Activated naive CD8-positive, alpha-beta T cell treated with anti-CD3 and anti-CD28 coated beads, Interleukin-2, amount 10 ng/mL, durations not matched to agents 7 days and 5 days (primary cell): ENCODE data around the gene CAPN10. TPM values are rescaled to one million over a fixed set of nuclear protein-coding genes. Genes with fewer than 3 reads are reported as not detected.
"Not testable (repeated sequence)": the region's sequence is repeated elsewhere in the genome, so short reads cannot be mapped to it uniquely, and the experiment has no call there.

Experiments
- ATAC-seq: fragments of 150-1000 bp; cut with Tn5 transposase; one replicate; pipeline ENCODE4 v1.10.0; 2021; ENCODE audit warnings: low read depth, moderate library complexity
- POLR2A ChIA-PET: fragments of 350-600 bp; sonication (Branson Sonifier 250); formaldehyde crosslinking; loops from one replicate; lab custom pipeline; 2021; ENCODE audit warnings: antibody characterized with exemption; lab: Charles Lee
- DNase-seq: peaks from one replicate; pipeline ENCODE4 v3.0.0; 2021
- H3K27ac Mint-ChIP-seq: one replicate; pipeline ENCODE4 v1.8.0; 2022; ENCODE audit warnings: mild to moderate bottlenecking, mixed read lengths
- H3K27me3 Mint-ChIP-seq: one replicate; pipeline ENCODE4 v1.8.0; 2022; ENCODE audit warnings: mild to moderate bottlenecking, moderate library complexity, mixed read lengths
- H3K36me3 Mint-ChIP-seq: one replicate; pipeline ENCODE4 v1.8.0; 2021; ENCODE audit warnings: mild to moderate bottlenecking, mixed read lengths
- H3K4me1 Mint-ChIP-seq: one replicate; pipeline ENCODE4 v1.8.0; 2021; ENCODE audit warnings: mixed read lengths
- H3K4me3 Mint-ChIP-seq: one replicate; pipeline ENCODE4 v1.8.0; 2022; ENCODE audit warnings: mild to moderate bottlenecking, moderate library complexity, mixed read lengths
- H3K9me3 Mint-ChIP-seq: one replicate; pipeline ENCODE4 v1.8.0; 2021; ENCODE audit warnings: mixed read lengths
- total RNA-seq, 2 experiments: library from RNA; stranded (reverse); gene quantifications; one replicate each; pipeline ENCODE4 v1.2.3, GENCODE V29; 2021

Gene CAPN10
- total RNA-seq, 2 experiments from 2014 or later, result 72.3 to 74.2 TPM

DNA sequence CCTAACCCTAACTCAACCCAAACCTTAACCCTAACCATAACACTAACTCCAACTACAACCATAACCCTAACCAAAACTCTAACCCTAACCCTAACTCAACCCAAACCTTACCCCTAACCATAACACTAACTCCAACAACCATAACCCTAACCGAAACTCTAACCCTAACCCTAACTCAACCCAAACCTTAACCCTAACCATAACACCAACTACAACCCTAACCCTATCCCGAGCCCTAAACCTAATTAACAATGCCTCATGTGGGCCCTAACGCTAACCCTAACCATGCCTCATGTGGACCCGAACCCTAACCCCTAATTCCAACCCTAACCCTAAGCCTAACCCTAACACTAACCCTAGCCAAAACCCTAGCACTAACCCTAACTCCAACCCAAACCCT, 27.2 kb downstream of the CAPN10 start:
- Mint-ChIP-seq H3K9me3 (peaks cover 5% of the 10 kb centered on the region), H3K4me3 (no peak overlapping the region), H3K27me3 (no peaks in the 10 kb centered on the region), H3K27ac (no peak overlapping the region), H3K36me3 (peaks cover 27% of the 10 kb centered on the region), H3K4me1 (peaks cover 24% of the 10 kb centered on the region)
- POLR2A ChIA-PET, result interaction anchor here (3.6 kb wide), 1 partner anchor 10 kb away, joined by 48 read pairs; the partner anchor contains the start of gene GPR35
- no peak for DNase-seq
- ATAC-seq, result no peak

GRCh38 chr2:240614391-240614790, 27.9 kb downstream of the CAPN10 start:
- Mint-ChIP-seq H3K4me3 (no peak overlapping the region), H3K9me3 (peaks cover 7% of the 10 kb centered on the region), H3K4me1 (peaks cover 23% of the 10 kb centered on the region), H3K27ac (no peak overlapping the region), H3K36me3 (peaks cover 32% of the 10 kb centered on the region), H3K27me3 (no peaks in the 10 kb centered on the region)
- POLR2A ChIA-PET, result no interaction called here
- no peak for ATAC-seq
- peak; percentile 22 for DNase-seq

DNA sequence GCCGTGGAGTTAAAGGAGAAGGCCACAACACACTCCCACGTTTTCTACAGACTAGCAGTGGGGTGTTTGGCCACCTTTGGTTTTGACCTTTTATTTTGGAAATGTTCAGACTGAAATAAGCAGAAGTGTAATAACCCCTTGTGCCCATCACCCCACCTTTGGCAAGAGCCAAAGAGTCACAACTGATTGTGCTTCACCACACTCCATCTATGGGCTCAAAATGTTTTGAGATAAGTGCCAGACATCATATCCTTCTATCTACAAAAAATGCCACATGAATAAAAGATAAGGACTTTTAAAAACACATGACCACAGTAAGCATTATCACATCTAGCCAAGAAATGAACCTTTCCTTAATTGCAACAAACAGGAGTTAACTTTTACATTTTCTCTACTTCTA, 28.9 kb downstream of the CAPN10 start:
- no peak for DNase-seq
- no peak overlapping the region for H3K27ac Mint-ChIP-seq
- H3K27me3 Mint-ChIP-seq, result no peaks in the 10 kb centered on the region
- H3K9me3 Mint-ChIP-seq, result peaks cover 7% of the 10 kb centered on the region
- no peak for ATAC-seq
- POLR2A ChIA-PET, result no interaction called here
- no peak overlapping the region for H3K4me3 Mint-ChIP-seq
- H3K36me3 Mint-ChIP-seq, result peaks cover 34% of the 10 kb centered on the region
- H3K4me1 Mint-ChIP-seq, result peaks cover 26% of the 10 kb centered on the region

DNA sequence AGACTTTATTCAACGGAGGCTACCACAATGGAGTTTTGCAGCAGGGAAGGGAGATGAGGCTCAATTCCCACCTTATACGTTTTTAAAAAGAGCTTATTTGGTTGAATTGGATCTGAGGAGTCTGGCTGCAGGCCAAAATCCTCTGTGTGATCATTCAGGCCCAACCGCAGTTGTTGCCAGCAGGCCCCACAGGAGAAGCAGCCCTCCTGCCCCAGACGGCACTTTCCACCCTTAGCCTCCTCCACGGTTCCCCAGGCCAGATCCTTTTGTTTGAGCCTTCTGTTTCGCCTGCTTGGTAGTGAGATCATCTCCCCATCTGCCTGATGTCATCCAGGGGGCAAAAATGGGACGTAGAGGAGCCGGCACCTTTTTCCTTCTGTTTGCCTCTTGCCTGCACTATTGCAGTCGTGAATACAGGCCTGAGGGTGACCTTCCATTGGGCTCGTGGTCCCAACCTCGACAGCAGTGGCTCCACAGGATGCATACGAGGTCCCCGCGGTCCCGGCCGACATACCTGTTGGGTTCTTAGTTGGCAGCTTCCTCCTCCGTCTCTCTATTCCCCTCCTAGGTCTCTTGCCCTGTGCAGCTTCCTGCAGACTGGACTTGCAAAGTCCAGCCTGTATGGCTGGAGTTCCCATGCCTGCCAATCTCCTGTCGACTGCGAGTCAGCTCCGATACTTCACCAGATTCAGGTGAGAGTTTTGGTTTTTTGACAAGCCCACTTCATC, 29.4 kb downstream of the CAPN10 start:
- no peak overlapping the region for H3K27ac Mint-ChIP-seq
- H3K36me3 Mint-ChIP-seq, result peaks cover 34% of the 10 kb centered on the region
- peaks cover 30% of the 10 kb centered on the region for H3K4me1 Mint-ChIP-seq
- DNase-seq (peak; percentile 23), ATAC-seq (no peak)
- peaks cover 7% of the 10 kb centered on the region for H3K9me3 Mint-ChIP-seq
- POLR2A ChIA-PET, result no interaction called here
- no peak overlapping the region for H3K4me3 Mint-ChIP-seq
- no peaks in the 10 kb centered on the region for H3K27me3 Mint-ChIP-seq

- POLR2A ChIA-PET, result interaction anchor here (0.8 to 1.0 kb wide), 2 partner anchors 8 to 31 kb away, joined by 6 read pairs; partner anchors contain the start of genes CAPN10 and GPR35
- H3K9me3 Mint-ChIP-seq, H3K27me3 Mint-ChIP-seq, H3K4me3 Mint-ChIP-seq, DNase-seq, ATAC-seq: not testable (repeated sequence)
- Mint-ChIP-seq H3K36me3 (peaks cover 26% of the 10 kb centered on the region), H3K4me1 (peaks cover 31% of the 10 kb centered on the region), H3K27ac (peak overlapping the region; percentile 23)
Observed at GRCh38 chr2:240616860-240617666, 30.5 kb downstream of the CAPN10 start.

DNA sequence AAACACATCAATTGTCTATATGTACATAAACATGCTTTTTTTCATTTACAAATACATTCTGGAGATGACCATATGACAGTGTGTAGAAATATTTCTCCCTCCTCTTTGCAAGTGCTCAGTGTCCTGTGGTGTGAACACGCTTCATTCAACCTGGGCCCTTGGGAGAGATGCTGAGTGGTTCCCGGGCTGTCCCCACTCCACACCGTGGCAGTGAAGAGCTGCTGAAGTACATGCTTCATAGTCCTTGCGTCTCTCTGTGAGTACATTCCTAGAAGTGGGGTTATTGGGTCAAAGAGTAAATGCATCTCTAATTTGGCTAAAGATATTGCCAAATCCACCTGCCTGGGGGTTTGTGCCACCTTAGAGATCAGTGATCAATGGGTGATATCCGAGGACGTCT, 32.2 kb downstream of the CAPN10 start:
- DNase-seq (no peak), ATAC-seq (no peak)
- H3K36me3 Mint-ChIP-seq, result peaks cover 27% of the 10 kb centered on the region
- POLR2A ChIA-PET, result interaction anchor here (1.4 kb wide), 1 partner anchor 58 kb away, joined by 3 read pairs; no protein-coding TSS in a partner anchor
- peaks cover 7% of the 10 kb centered on the region for H3K9me3 Mint-ChIP-seq
- H3K4me3 Mint-ChIP-seq, result no peak overlapping the region
- H3K27me3 Mint-ChIP-seq, result no peaks in the 10 kb centered on the region
- H3K4me1 Mint-ChIP-seq, result peaks cover 40% of the 10 kb centered on the region
- no peak overlapping the region for H3K27ac Mint-ChIP-seq

GRCh38 chr2:240619506-240620148, 33.1 kb downstream of the CAPN10 start:
- POLR2A ChIA-PET, result interaction anchor here (4.1 kb wide), 1 partner anchor 33 kb away, joined by 61 read pairs; the partner anchor contains the start of gene CAPN10
- ATAC-seq, result no peak
- Mint-ChIP-seq H3K9me3 (peaks cover 7% of the 10 kb centered on the region), H3K36me3 (peaks cover 27% of the 10 kb centered on the region), H3K27me3 (no peaks in the 10 kb centered on the region), H3K27ac (peak overlapping the region; percentile 57), H3K4me1 (peaks cover 46% of the 10 kb centered on the region), H3K4me3 (no peak overlapping the region)
- peak; percentile 30 for DNase-seq

GRCh38 chr2:240620149-240620731, 33.7 kb downstream of the CAPN10 start:
- Mint-ChIP-seq H3K4me1 (peaks cover 48% of the 10 kb centered on the region), H3K36me3 (peaks cover 27% of the 10 kb centered on the region), H3K9me3 (peaks cover 7% of the 10 kb centered on the region), H3K27ac (peak overlapping the region; percentile 57), H3K27me3 (no peaks in the 10 kb centered on the region), H3K4me3 (no peak overlapping the region)
- no peak for ATAC-seq
- peak; percentile 31 for DNase-seq
- POLR2A ChIA-PET, result interaction anchor here (2.6 to 4.1 kb wide), 3 partner anchors 34 to 59 kb away, joined by 20 to 61 read pairs (median 39); partner anchors contain the start of genes CAPN10 and DUSP28

DNA sequence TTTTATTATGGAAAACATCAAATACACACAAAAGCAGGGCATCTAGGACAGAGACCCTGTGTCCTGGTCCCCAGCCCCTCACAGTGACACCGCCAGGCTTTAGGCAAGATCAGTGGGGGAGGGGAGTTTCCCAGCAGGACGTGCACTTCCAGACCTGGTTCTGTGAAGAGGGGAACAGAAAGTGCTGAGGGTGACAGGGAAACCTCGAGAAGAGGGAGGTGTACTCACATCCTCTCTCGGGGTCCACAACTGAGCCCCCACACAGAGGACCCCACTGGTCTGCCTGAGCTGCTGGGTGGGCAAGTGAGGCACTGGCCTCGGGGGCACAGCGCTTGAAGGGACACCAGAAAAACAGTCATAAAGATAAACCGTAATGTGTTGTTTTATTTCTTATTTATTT, 34.3 kb downstream of the CAPN10 start:
- POLR2A ChIA-PET, result interaction anchor here (0.8 to 4.9 kb wide), 8 partner anchors 9 to 60 kb away, joined by 3 to 61 read pairs (median 12); partner anchors contain the start of genes CAPN10 and DUSP28
- Mint-ChIP-seq H3K9me3 (peaks cover 7% of the 10 kb centered on the region), H3K36me3 (peaks cover 26% of the 10 kb centered on the region), H3K27ac (peak overlapping the region; percentile 100), H3K4me3 (peak overlapping the region; percentile 42), H3K4me1 (peaks cover 47% of the 10 kb centered on the region), H3K27me3 (no peaks in the 10 kb centered on the region)
- ATAC-seq (no peak), DNase-seq (peak; percentile 41)

- Mint-ChIP-seq H3K9me3 (peaks cover 5% of the 10 kb centered on the region), H3K4me3 (peak overlapping the region; percentile 82), H3K27ac (peak overlapping the region; percentile 100), H3K27me3 (no peaks in the 10 kb centered on the region), H3K36me3 (peaks cover 18% of the 10 kb centered on the region), H3K4me1 (peaks cover 52% of the 10 kb centered on the region)
- DNase-seq (no peak), ATAC-seq (no peak)
- POLR2A ChIA-PET, result interaction anchor here (0.7 to 4.9 kb wide), 10 partner anchors 10 to 692 kb away, joined by 3 to 61 read pairs (median 6); partner anchors contain the start of genes CAPN10, DUSP28 and RNPEPL1
Observed at GRCh38 chr2:240622060-240622411, 35.5 kb downstream of the CAPN10 start.

- H3K4me3 Mint-ChIP-seq, result peak overlapping the region; percentile 82
- DNase-seq, result peak; percentile 53
- H3K27ac Mint-ChIP-seq, result peak overlapping the region; percentile 100
- H3K4me1 Mint-ChIP-seq, result peaks cover 54% of the 10 kb centered on the region
- H3K27me3 Mint-ChIP-seq, result no peaks in the 10 kb centered on the region
- POLR2A ChIA-PET, result interaction anchor here (1.2 to 4.9 kb wide), 7 partner anchors 10 to 62 kb away, joined by 3 to 61 read pairs (median 20); partner anchors contain the start of genes CAPN10, DUSP28 and RNPEPL1
- ATAC-seq, result no peak
- H3K36me3 Mint-ChIP-seq, result peaks cover 14% of the 10 kb centered on the region
- peaks cover 4% of the 10 kb centered on the region for H3K9me3 Mint-ChIP-seq
Observed at GRCh38 chr2:240622531-240623235, 36.1 kb downstream of the CAPN10 start.

- H3K9me3 Mint-ChIP-seq, result peaks cover 2% of the 10 kb centered on the region
- H3K36me3 Mint-ChIP-seq, result peaks cover 10% of the 10 kb centered on the region
- H3K4me3 Mint-ChIP-seq, result no peak overlapping the region
- ATAC-seq (no peak), DNase-seq (peak; percentile 47)
- peak overlapping the region; percentile 100 for H3K27ac Mint-ChIP-seq
- no peaks in the 10 kb centered on the region for H3K27me3 Mint-ChIP-seq
- POLR2A ChIA-PET, result interaction anchor here (0.6 to 4.9 kb wide), 5 partner anchors 11 to 62 kb away, joined by 3 to 61 read pairs (median 20); partner anchors contain the start of genes CAPN10 and DUSP28
- H3K4me1 Mint-ChIP-seq, result peaks cover 54% of the 10 kb centered on the region
Observed at GRCh38 chr2:240623531-240624010, 37.0 kb downstream of the CAPN10 start.
